Measurements from ENCODE around the gene MIER2.

MIER2 gene

GRCh38 chr19:307111-307531 is 37.5 kb downstream of the MIER2 start:
- H3K4me3 ChIP-seq (replicated peaks; ENCODE audit: low read depth, low read length): no peak overlapping the region
- DNase-seq (ENCODE audit: extremely low read depth, low read depth): no peak
- TF ChIP-seq, protein P1, sequence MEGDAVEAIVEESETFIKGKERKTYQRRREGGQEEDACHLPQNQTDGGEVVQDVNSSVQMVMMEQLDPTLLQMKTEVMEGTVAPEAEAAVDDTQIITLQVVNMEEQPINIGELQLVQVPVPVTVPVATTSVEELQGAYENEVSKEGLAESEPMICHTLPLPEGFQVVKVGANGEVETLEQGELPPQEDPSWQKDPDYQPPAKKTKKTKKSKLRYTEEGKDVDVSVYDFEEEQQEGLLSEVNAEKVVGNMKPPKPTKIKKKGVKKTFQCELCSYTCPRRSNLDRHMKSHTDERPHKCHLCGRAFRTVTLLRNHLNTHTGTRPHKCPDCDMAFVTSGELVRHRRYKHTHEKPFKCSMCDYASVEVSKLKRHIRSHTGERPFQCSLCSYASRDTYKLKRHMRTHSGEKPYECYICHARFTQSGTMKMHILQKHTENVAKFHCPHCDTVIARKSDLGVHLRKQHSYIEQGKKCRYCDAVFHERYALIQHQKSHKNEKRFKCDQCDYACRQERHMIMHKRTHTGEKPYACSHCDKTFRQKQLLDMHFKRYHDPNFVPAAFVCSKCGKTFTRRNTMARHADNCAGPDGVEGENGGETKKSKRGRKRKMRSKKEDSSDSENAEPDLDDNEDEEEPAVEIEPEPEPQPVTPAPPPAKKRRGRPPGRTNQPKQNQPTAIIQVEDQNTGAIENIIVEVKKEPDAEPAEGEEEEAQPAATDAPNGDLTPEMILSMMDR (IDR thresholded peaks at IDR 0.05; ENCODE audit: low read depth, low read length, missing control alignments): no peak

GRCh38 chr19:306151-306900 is 38.3 kb downstream of the MIER2 start:
- DNase-seq (ENCODE audit: extremely low read depth, low read depth): no peak
- TF ChIP-seq, protein P1 (IDR thresholded peaks at IDR 0.05; ENCODE audit: low read depth, low read length, missing control alignments): no peak
- no peak overlapping the region for H3K4me3 ChIP-seq (replicated peaks; ENCODE audit: low read depth, low read length)

DNA sequence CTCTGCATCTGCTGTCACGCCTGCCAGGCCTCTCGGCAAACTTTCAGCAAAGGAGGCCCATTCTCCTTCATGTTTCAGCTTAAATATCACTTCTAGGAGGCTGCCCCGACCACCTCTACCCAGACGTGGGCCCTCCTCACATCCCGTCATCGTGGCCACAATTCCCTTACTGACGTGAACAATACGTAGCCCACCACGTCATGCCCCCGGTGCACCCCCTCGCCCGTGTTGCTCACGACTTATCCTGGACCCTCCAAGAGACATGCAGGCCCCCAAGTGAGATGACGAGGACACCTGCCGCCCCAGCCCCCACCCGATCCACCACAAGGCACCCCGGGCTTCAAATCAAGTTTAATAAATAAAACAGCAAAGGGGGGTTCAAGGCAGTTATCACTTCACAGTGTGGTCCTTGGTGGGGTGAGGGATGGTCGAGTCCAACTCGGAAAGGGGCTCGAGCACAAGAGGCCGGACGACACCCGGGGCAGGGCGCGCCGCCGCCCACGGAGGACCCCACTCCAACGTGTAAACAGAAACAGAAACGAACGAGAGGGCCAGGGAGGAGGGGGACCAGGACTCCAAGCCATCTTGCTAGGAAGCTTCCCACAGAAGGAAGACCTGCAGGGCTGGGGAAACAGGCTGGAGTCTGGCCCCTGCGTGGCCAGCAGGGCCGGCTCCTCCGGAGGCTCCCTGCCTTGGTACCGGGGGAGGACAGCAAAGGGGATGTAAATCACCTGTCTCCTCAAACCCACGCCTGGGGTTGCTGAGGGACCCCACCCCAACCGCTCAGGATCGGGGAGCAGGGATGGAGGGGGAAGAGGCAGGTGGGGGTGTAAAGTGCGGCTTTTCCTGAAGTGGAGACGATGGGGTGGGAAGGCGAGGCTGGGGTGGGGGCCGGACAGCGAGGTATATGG is 39.1 kb downstream of the MIER2 start:
- TF ChIP-seq, protein P1 (IDR thresholded peaks at IDR 0.05; ENCODE audit: low read depth, low read length, missing control alignments): no peak
- no peak for DNase-seq (ENCODE audit: extremely low read depth, low read depth)
- no peak overlapping the region for H3K4me3 ChIP-seq (replicated peaks; ENCODE audit: low read depth, low read length)

- DNase-seq (ENCODE audit: extremely low read depth, low read depth): no peak
- TF ChIP-seq, protein P1 (IDR thresholded peaks at IDR 0.05; ENCODE audit: low read depth, low read length, missing control alignments): no peak
- no peak overlapping the region for H3K4me3 ChIP-seq (replicated peaks; ENCODE audit: low read depth, low read length)
Measured at GRCh38 chr19:296476-297225, 47.9 kb downstream of the MIER2 start.

DNA sequence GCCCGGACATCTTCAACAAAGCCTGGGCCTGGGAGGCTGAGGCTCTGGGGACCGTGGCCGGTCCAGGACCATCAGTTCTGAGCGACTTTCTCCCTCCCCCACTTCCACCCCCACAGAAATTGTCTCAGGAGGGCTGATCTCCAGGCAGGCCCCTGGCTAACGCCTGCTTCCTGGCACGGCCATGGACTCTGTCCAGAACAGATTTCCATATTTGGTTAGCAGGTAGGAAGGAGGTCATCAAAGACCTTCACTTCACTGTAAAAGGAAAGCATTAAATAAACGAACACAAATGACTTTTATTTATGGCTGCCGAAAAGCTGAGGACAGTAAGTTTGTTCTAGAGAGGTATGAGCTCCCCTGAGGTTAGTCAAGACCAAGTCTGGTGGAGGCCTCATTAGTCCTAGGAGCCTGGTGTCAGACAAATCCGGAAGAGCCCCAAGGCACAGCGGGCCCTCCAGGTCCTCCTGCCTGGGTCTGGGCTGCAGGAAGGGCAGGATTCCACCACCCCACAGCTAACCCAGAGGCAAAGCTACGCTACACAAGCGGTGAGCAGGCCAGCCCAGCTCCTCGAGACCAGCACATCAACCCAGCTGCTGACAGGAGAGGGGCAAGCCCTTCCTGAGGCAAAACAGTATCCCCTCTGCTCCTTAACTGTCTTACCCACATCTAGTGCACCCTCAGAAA is 48.8 kb downstream of the MIER2 start:
- DNase-seq (ENCODE audit: extremely low read depth, low read depth): no peak
- H3K4me3 ChIP-seq (replicated peaks; ENCODE audit: low read depth, low read length): no peak overlapping the region
- TF ChIP-seq, protein P1 (IDR thresholded peaks at IDR 0.05; ENCODE audit: low read depth, low read length, missing control alignments): no peak
